Measurements from ENCODE around the gene HPSE2. TPM values are rescaled to one million over a fixed set of nuclear protein-coding genes. Genes with fewer than 3 reads are reported as not detected.
"Not testable (repeated sequence)": the region's sequence is repeated elsewhere in the genome, so short reads cannot be mapped to it uniquely, and the experiment has no call there.

HPSE2 gene
- total RNA-seq, 2 donors from 2014 or later, result 1.0 to 1.8 TPM

DNA sequence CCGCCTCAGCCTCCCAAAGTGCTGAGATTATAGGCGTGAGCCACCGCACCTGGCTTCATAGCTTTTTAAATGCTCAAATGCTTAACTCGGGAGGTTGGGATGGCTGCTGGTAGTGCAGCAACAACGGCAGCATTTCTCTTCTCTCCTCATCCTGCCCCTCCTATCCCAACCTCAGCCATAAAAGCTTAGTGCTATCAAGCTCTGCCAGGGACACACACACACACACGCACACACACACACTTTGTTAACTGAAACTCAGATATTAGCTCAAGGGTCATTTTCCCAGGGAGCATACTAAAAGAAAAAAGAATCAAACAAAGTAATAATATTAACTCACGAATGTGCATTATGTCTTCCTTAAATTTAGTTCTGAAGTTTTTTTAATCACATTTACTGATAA, 725.9 kb downstream of the HPSE2 start:
- Histone ChIP-seq H3K36me3 (no peaks in the 10 kb centered on the region), H3K27ac (peak overlapping the region; percentile 12), H3K9me3 (no peaks in the 10 kb centered on the region), H3K9ac (ENCODE audit: low read depth in 2 of 2, low read length in 2 of 2) (no peak overlapping the region), H3K4me1 (no peaks in the 10 kb centered on the region), H3K4me3 (no peak overlapping the region), H3K27me3 (no peaks in the 10 kb centered on the region)
- TF ChIP-seq CTCF (IDR thresholded peaks at IDR 0.05), result no peak
- peak; percentile 44 for DNase-seq
- intact Hi-C loops (cut with DNase I), result no loop called here

DNA sequence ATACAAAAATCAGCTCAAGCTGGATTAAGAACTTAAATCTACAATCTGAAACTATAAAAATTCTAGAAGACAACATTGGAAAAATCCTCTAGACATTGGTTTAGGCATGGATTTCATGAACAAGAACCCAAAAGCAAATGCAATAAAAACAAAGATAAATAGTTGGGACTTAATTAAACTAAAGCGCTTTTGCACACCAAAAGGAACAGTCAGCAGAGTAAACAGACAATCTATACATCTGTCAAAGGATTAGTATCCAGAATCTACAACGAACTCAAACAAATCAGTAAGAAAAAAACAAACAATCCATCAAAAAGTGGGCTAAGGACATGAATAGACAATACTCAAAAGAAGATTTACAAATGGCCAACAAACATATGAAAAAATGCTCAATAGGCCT, 733.1 kb downstream of the HPSE2 start:
- H3K27me3 ChIP-seq; H3K36me3 ChIP-seq; H3K9me3 ChIP-seq; intact Hi-C loops (cut with DNase I); H3K27ac ChIP-seq; H3K4me3 ChIP-seq; H3K9ac ChIP-seq (ENCODE audit: low read depth in 2 of 2, low read length in 2 of 2); DNase-seq; H3K4me1 ChIP-seq: not testable (repeated sequence)

DNA sequence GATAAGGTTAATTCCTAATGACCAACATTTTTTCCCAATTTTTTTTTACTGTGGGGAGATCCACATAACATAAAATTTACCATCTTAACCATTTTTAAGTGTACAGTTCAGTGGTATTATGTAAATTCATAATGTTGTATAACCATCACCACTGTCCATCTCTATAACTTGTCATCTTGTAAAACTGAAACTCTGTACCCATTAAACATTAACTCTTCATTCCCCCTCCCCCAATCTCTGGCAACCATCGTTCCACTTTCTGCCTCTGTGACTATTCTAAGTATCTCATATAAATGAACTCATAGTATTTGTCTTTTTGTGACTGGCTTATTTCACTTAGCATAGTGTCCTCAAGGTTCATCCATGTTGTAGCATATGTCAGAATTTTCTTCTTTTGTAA, 742.9 kb downstream of the HPSE2 start:
- intact Hi-C loops (cut with DNase I), result no loop called here

GRCh38 chr10:98489561-98490481, 745.8 kb downstream of the HPSE2 start:
- TF ChIP-seq CTCF (IDR thresholded peaks at IDR 0.05), result no peak
- Histone ChIP-seq H3K9ac (ENCODE audit: low read depth in 2 of 2, low read length in 2 of 2) (no peak overlapping the region), H3K4me3 (no peak overlapping the region), H3K36me3 (no peaks in the 10 kb centered on the region), H3K27me3 (no peaks in the 10 kb centered on the region), H3K27ac (no peak overlapping the region), H3K9me3 (no peaks in the 10 kb centered on the region), H3K4me1 (no peaks in the 10 kb centered on the region)
- intact Hi-C loops (cut with DNase I), result no loop called here
- no peak for DNase-seq

More for the DNA sequence above, 742.9 kb downstream of the HPSE2 start:
- H3K27me3 ChIP-seq, result no peaks in the 10 kb centered on the region
- no peak overlapping the region for H3K4me3 ChIP-seq
- no peak overlapping the region for H3K27ac ChIP-seq
- no peak overlapping the region for H3K9ac ChIP-seq (ENCODE audit: low read depth in 2 of 2, low read length in 2 of 2)
- DNase-seq, result no peak
- H3K9me3 ChIP-seq, result no peaks in the 10 kb centered on the region
- no peaks in the 10 kb centered on the region for H3K36me3 ChIP-seq
- H3K4me1 ChIP-seq, result no peaks in the 10 kb centered on the region
- no peak for TF ChIP-seq CTCF (IDR thresholded peaks at IDR 0.05)

GRCh38 chr10:98488669-98489430, 746.8 kb downstream of the HPSE2 start:
- no peak overlapping the region for H3K4me3 ChIP-seq
- H3K9me3 ChIP-seq, result no peaks in the 10 kb centered on the region
- no peak for DNase-seq
- H3K9ac ChIP-seq (ENCODE audit: low read depth in 2 of 2, low read length in 2 of 2), result no peak overlapping the region
- no peaks in the 10 kb centered on the region for H3K36me3 ChIP-seq
- intact Hi-C loops (cut with DNase I), result no loop called here
- H3K27me3 ChIP-seq, result no peaks in the 10 kb centered on the region
- no peak for TF ChIP-seq CTCF (IDR thresholded peaks at IDR 0.05)
- no peak overlapping the region for H3K27ac ChIP-seq
- H3K4me1 ChIP-seq, result no peaks in the 10 kb centered on the region

Data from colonic mucosa (tissue), 4 donors.